ENCODE data around the gene ADGRG6.

- no peak for TF ChIP-seq CTCF (conservative IDR thresholded peaks at IDR 0.05 in 1 of 2, IDR thresholded peaks at IDR 0.05 in 1 of 2; ENCODE audit: extremely low read depth in 1 of 2, insufficient read depth in 1 of 2, low read depth in 1 of 2, low read length in 2 of 2)
- no peak for TF ChIP-seq EZH2 (IDR thresholded peaks at IDR 0.05; ENCODE audit: borderline replicate concordance, low read length)
Observed at GRCh38 chr6:142297605-142297995, 4.2 kb upstream of the ADGRG6 start.
